DMS114 treated with DMSO at 0.1 percent for 48 hours (cell line): ENCODE measurements around the gene PRPS1.
"Not testable (repeated sequence)": the region's sequence is repeated elsewhere in the genome, so short reads cannot be mapped to it uniquely, and the experiment has no call there.

Experiments
- DNase-seq: peaks from one replicate; lab custom pipeline; 2025; ENCODE audit not compliant: unreplicated experiment; lab: John Stamatoyannopoulos, UW

Gene PRPS1

GRCh38 chrX:107674480-107675364 lies 46.4 kb downstream of the PRPS1 start:
- no peak for DNase-seq

GRCh38 chrX:107675365-107675654 lies 47.0 kb downstream of the PRPS1 start:
- no peak for DNase-seq

- no peak for DNase-seq
Observed at GRCh38 chrX:107675823-107676555, 47.7 kb downstream of the PRPS1 start.

- peak; percentile 66 for DNase-seq
Observed at GRCh38 chrX:107676559-107677378, 48.5 kb downstream of the PRPS1 start.

- DNase-seq, result no peak
Observed at GRCh38 chrX:107677501-107677901, 49.2 kb downstream of the PRPS1 start.

GRCh38 chrX:107677909-107678308 lies 49.6 kb downstream of the PRPS1 start:
- DNase-seq, result no peak

- DNase-seq, result no peak
Observed at GRCh38 chrX:107678957-107679740, 50.8 kb downstream of the PRPS1 start.

- no peak for DNase-seq
Observed at GRCh38 chrX:107682256-107682655, 53.9 kb downstream of the PRPS1 start.

GRCh38 chrX:107683124-107683895 lies 55.0 kb downstream of the PRPS1 start:
- no peak for DNase-seq

GRCh38 chrX:107683931-107684330 lies 55.6 kb downstream of the PRPS1 start:
- no peak for DNase-seq

- no peak for DNase-seq
Observed at GRCh38 chrX:107684956-107685385, 56.7 kb downstream of the PRPS1 start.

GRCh38 chrX:107685586-107685985 lies 57.3 kb downstream of the PRPS1 start:
- DNase-seq, result not testable (repeated sequence)

- no peak for DNase-seq
Observed at GRCh38 chrX:107686026-107686425, 57.7 kb downstream of the PRPS1 start.

- no peak for DNase-seq
Observed at GRCh38 chrX:107686792-107687191, 58.5 kb downstream of the PRPS1 start.

GRCh38 chrX:107687445-107687844 lies 59.1 kb downstream of the PRPS1 start:
- DNase-seq, result no peak

- DNase-seq, result no peak
Observed at GRCh38 chrX:107691024-107691448, 62.7 kb downstream of the PRPS1 start.

GRCh38 chrX:107699616-107700015 lies 71.3 kb downstream of the PRPS1 start:
- DNase-seq, result no peak

- no peak for DNase-seq
Observed at GRCh38 chrX:107700317-107700774, 72.0 kb downstream of the PRPS1 start.
